Measurements from ENCODE around the gene RBM15. TPM values are rescaled to one million over a fixed set of nuclear protein-coding genes. Genes with fewer than 3 reads are reported as not detected.

The RBM15 gene
- total and polyA plus RNA-seq, 2 of the 13 experiments (the other 11 are each of a cell fraction or from before 2014, with no cell fraction given): 13.5 to 36.4 TPM

DNA sequence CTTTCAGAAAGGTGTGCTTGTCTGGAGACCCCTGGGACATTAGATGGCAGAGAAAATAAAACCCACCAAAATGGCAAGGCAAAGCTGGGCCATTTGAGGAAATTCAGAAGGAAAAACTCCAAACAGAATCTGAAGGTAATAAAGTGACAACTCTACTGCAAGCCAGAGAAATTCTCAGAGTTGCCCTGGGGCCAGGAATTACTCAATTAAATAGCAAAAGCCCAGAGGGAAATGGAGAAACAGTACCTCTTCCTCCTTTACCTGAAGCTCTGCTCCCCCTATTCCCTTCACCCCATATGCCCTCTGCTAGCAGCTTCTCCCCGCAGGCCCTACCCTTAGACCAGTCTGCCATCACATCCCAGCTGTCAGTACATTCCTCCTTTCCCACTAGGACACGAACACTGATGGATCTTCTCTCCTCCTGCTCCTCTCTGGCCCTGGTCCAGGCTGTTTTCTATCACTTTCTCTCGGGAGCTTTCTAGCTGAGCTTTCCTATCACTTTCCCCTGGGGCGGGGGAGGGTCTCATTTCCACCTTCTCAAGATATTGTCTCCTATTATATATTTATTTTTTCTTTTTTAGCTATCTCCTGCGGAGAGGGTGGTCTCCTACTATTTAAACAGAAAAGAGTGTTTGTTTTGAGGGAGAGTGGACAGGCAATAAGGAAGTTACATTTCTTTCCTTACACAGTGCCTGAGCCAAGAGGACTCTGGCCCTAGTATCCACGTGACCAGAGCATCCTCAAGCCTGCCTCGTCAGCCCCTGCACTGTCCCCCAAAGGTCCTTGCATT, 47.7 kb upstream of the RBM15 start (continued):
- TF ChIP-seq NFKB2 (CRISPR knock-in tag; IDR thresholded peaks at IDR 0.05; ENCODE audit: borderline replicate concordance): no peak
- no peak for TF ChIP-seq MTA3 (CRISPR knock-in tag; IDR thresholded peaks at IDR 0.05)
- no peak for TF ChIP-seq YEATS4 (CRISPR knock-in tag; IDR thresholded peaks at IDR 0.05; ENCODE audit: borderline replicate concordance)
- no peak for TF ChIP-seq ZNF350 (CRISPR knock-in tag; IDR thresholded peaks at IDR 0.05; ENCODE audit: borderline replicate concordance, low read depth)
- TF ChIP-seq ZSCAN30 (CRISPR knock-in tag; IDR thresholded peaks at IDR 0.05): no peak
- TF ChIP-seq RELA (CRISPR knock-in tag; IDR thresholded peaks at IDR 0.05): no peak

GRCh38 chr1:110292031-110292741, 47.0 kb upstream of the RBM15 start:
- intact Hi-C loops (cut with micrococcal nuclease; ENCODE audit: unreplicated experiment): no loop called here
- Histone ChIP-seq H3K9me3 (ENCODE audit: low read length) (no peaks in the 10 kb centered on the region), H3K79me2 (ENCODE audit: insufficient read depth, low read length) (no peaks in the 10 kb centered on the region), H3K4me3 (replicated peaks in 1 of 3; ENCODE audit: insufficient read depth in 1 of 3, low read depth in 2 of 3, low read length in 3 of 3) (no peak overlapping the region), H3K36me3 (replicated peaks in 1 of 2; ENCODE audit: control insufficient read depth in 1 of 2, insufficient read depth in 2 of 2, low read length in 2 of 2) (no peaks in the 10 kb centered on the region), H3K27me3 (ENCODE audit: control insufficient read depth in 1 of 2, insufficient read depth in 2 of 2, low read length in 2 of 2) (peaks cover 0 to 6% of the 10 kb centered on the region in 2 experiments; a peak in 2 of 5 replicates), H4K20me1 (ENCODE audit: insufficient read depth, low read length) (no peaks in the 10 kb centered on the region), H3K27ac (ENCODE audit: extremely low read length, insufficient read depth, low read length) (no peak overlapping the region), H2AFZ (ENCODE audit: low read length) (no peak overlapping the region), H3K4me2 (ENCODE audit: low read depth, low read length) (no peak overlapping the region), H3K4me1 (ENCODE audit: insufficient read depth, low read length) (peaks cover 7% of the 10 kb centered on the region; the same call in 1 of the 2 replicates), H3K9ac (ENCODE audit: insufficient read depth, low read depth, low read length) (no peak overlapping the region)
- no peak for FAIRE-seq
- BruUV-seq (replicated peaks): no TSS peak
- no peak for TF ChIP-seq KLF6 (CRISPR knock-in tag; IDR thresholded peaks at IDR 0.05)
- no peak for TF ChIP-seq KMT2A (CRISPR knock-in tag; IDR thresholded peaks at IDR 0.05)
- TF ChIP-seq ZNF598 (CRISPR knock-in tag; IDR thresholded peaks at IDR 0.05; ENCODE audit: borderline replicate concordance): no peak
- no peak for TF ChIP-seq ZNF430 (CRISPR knock-in tag; IDR thresholded peaks at IDR 0.05)
- TF ChIP-seq ZBTB7B (CRISPR knock-in tag; IDR thresholded peaks at IDR 0.05): no peak
- no peak for TF ChIP-seq MED8 (CRISPR knock-in tag; IDR thresholded peaks at IDR 0.05; ENCODE audit: insufficient replicate concordance)
- TF ChIP-seq ZSCAN12 (CRISPR knock-in tag; IDR thresholded peaks at IDR 0.05): no peak
- TF ChIP-seq ZNF441 (CRISPR knock-in tag; IDR thresholded peaks at IDR 0.05; ENCODE audit: borderline replicate concordance): no peak
- no peak for TF ChIP-seq NONO (IDR thresholded peaks at IDR 0.05)
- TF ChIP-seq NONO (CRISPR knock-in tag; conservative IDR thresholded peaks at IDR 0.05): no peak
- TF ChIP-seq ZC3H13 (CRISPR knock-in tag; IDR thresholded peaks at IDR 0.05): no peak
- no peak for TF ChIP-seq ZNF260 (CRISPR knock-in tag; IDR thresholded peaks at IDR 0.05; ENCODE audit: borderline replicate concordance, low read depth)
- TF ChIP-seq EP300 (IDR thresholded peaks at IDR 0.05; ENCODE audit: low read depth in 2 of 2, low read length in 2 of 2): no peak
- TF ChIP-seq EP300 (CRISPR knock-in tag; IDR thresholded peaks at IDR 0.05; ENCODE audit: borderline replicate concordance): no peak
- no peak for TF ChIP-seq ZNF773 (CRISPR knock-in tag; IDR thresholded peaks at IDR 0.05; ENCODE audit: borderline replicate concordance)
- WGBS (ENCODE audit: low lambda C conversion rate): 11% methylated on average over 7 of the region's 7 CpGs
- no peak for ATAC-seq
- no peak for DNase-seq (ENCODE audit: low spot score)
- ChIA-PET POLR2A (no interaction called here), CTCF (ENCODE audit: low intra/inter-chr PET ratio, low total read pairs) (no interaction called here)
- in situ Hi-C loops (cut with HindIII; ENCODE audit: extremely low pct_ligation_motif_present, low pct_unique_long_range_greater_than_20kb): no loop called here

All from HepG2 (cell line).